ENCODE data around the gene LAMTOR2.

LAMTOR2 gene

GRCh38 chr1:156076609-156077429 lies 22.2 kb downstream of the LAMTOR2 start:
- DNase-seq, result no peak

GRCh38 chr1:156077430-156077760 lies 22.8 kb downstream of the LAMTOR2 start:
- no peak for DNase-seq

GRCh38 chr1:156078728-156079127 lies 24.1 kb downstream of the LAMTOR2 start:
- DNase-seq, result no peak

GRCh38 chr1:156079762-156080161 lies 25.2 kb downstream of the LAMTOR2 start:
- DNase-seq, result no peak

- no peak for DNase-seq
Measured at GRCh38 chr1:156080241-156080862, 25.8 kb downstream of the LAMTOR2 start.

- no peak for DNase-seq
Measured at GRCh38 chr1:156080863-156081179, 26.2 kb downstream of the LAMTOR2 start.

- no peak for DNase-seq
Measured at GRCh38 chr1:156081180-156081916, 26.8 kb downstream of the LAMTOR2 start.

- DNase-seq, result no peak
Measured at GRCh38 chr1:156081917-156082308, 27.3 kb downstream of the LAMTOR2 start.

- no peak for DNase-seq
Measured at GRCh38 chr1:156082309-156083091, 27.9 kb downstream of the LAMTOR2 start, which contains the start of gene MEX3A. Gene MEX3A (minus strand): TSS chr1:156082465. CDS start chr1:156081998, 467 bp downstream.

- no peak for DNase-seq
Measured at GRCh38 chr1:156083800-156084790, 29.5 kb downstream of the LAMTOR2 start.

- DNase-seq, result no peak
Measured at GRCh38 chr1:156086256-156086662, 31.7 kb downstream of the LAMTOR2 start.

- no peak for DNase-seq
Measured at GRCh38 chr1:156089704-156090103, 35.1 kb downstream of the LAMTOR2 start.

- DNase-seq, result no peak
Measured at GRCh38 chr1:156090138-156090839, 35.7 kb downstream of the LAMTOR2 start.

- no peak for DNase-seq
Measured at GRCh38 chr1:156090840-156091188, 36.2 kb downstream of the LAMTOR2 start.

- DNase-seq, result no peak
Measured at GRCh38 chr1:156091610-156092009, 37.0 kb downstream of the LAMTOR2 start.

GRCh38 chr1:156095906-156096508 lies 41.4 kb downstream of the LAMTOR2 start:
- DNase-seq, result no peak

- DNase-seq, result no peak
Measured at GRCh38 chr1:156096640-156097391, 42.2 kb downstream of the LAMTOR2 start.

- no peak for DNase-seq
Measured at GRCh38 chr1:156097499-156098178, 43.1 kb downstream of the LAMTOR2 start.

- DNase-seq, result no peak
Measured at GRCh38 chr1:156098784-156099183, 44.2 kb downstream of the LAMTOR2 start.

All from cortex of kidney (tissue), 1 donor.